ENCODE measurements around the gene RAB5B. TPM values are rescaled to one million over a fixed set of nuclear protein-coding genes. Genes with fewer than 3 reads are reported as not detected.

Gene RAB5B
- total RNA-seq, 1 experiment from 2014 or later: 48.4 TPM

GRCh38 chr12:56028511-56029165, 54.8 kb downstream of the RAB5B start:
- Mint-ChIP-seq H3K9me3 (no peaks in the 10 kb centered on the region), H3K36me3 (ENCODE audit: insufficient read depth in 1 of 3, low read depth in 3 of 3) (peaks cover 25 to 73% (median 55%) of the 10 kb centered on the region in 3 experiments; a peak in 6 of 7 replicates), H3K27ac (no peak overlapping the region; a peak in 1 of 7 replicates), H3K4me3 (no peak overlapping the region), H3K27me3 (ENCODE audit: low read depth) (no peaks in the 10 kb centered on the region), H3K4me1 (no peaks in the 10 kb centered on the region)
- Histone ChIP-seq H3K79me1 (ENCODE audit: insufficient read depth, low read depth, low read length, poor library complexity, severe bottlenecking) (no peaks in the 10 kb centered on the region), H2BK12ac (ENCODE audit: insufficient read length, low read depth, low read length) (no peak overlapping the region), H2BK5ac (ENCODE audit: insufficient read length, low read length) (no peak overlapping the region), H2BK120ac (ENCODE audit: low read depth, low read length, poor library complexity, severe bottlenecking) (no peak overlapping the region), H4K20me1 (ENCODE audit: control insufficient read depth, insufficient read depth, insufficient read length) (no peaks in the 10 kb centered on the region), H3K27me3 (ENCODE audit: insufficient read depth, low read length) (no peaks in the 10 kb centered on the region), H3K9ac (ENCODE audit: extremely low read depth, insufficient read length, low read length) (no peak overlapping the region), H2AFZ (ENCODE audit: low read length) (no peak overlapping the region), H3K27ac (ENCODE audit: insufficient read length, low read depth, low read length) (no peak overlapping the region), H4K8ac (replicated peaks; ENCODE audit: insufficient read length, low read depth, low read length) (no peak overlapping the region), H3K18ac (ENCODE audit: insufficient read length, low read depth, low read length) (no peak overlapping the region), H4K5ac (ENCODE audit: insufficient read length, low read depth, low read length) (no peak overlapping the region), H3K4me2 (ENCODE audit: insufficient read depth, insufficient read length, low read length) (no peak overlapping the region), H3K23ac (ENCODE audit: insufficient read length, low read depth, low read length) (no peak overlapping the region), H3K9me3 (ENCODE audit: control insufficient read depth, low read depth, low read length) (no peaks in the 10 kb centered on the region), H2AK5ac (ENCODE audit: insufficient read length, low read length) (no peak overlapping the region), H3T11ph (ENCODE audit: low read length) (no peak overlapping the region), H3K56ac (ENCODE audit: insufficient read length, low read depth, low read length) (no peak overlapping the region), H3K4ac (ENCODE audit: low read depth, low read length) (no peak overlapping the region), H2BK15ac (ENCODE audit: low read depth, low read length) (no peak overlapping the region), H3K23me2 (ENCODE audit: insufficient read length, low read depth, low read length, poor library complexity, severe bottlenecking) (no peaks in the 10 kb centered on the region), H3K14ac (ENCODE audit: insufficient read depth, low read length) (no peak overlapping the region), H2BK20ac (ENCODE audit: low read depth, low read length, poor library complexity, severe bottlenecking) (no peak overlapping the region), H3K4me1 (ENCODE audit: insufficient read depth, low read length) (no peaks in the 10 kb centered on the region), H3K79me2 (ENCODE audit: insufficient read depth, low read length) (no peaks in the 10 kb centered on the region), H4K91ac (ENCODE audit: insufficient read length, low read depth, low read length) (no peak overlapping the region)
- no CpG with 5 or more reads among the region's 5 CpGs for WGBS (ENCODE audit: extremely low coverage, insufficient read length, low lambda C conversion rate)
- TF ChIP-seq CTCF (conservative IDR thresholded peaks at IDR 0.05): no peak
- no peak for DNase-seq
